Measurements from ENCODE around the gene CNOT4. TPM values are rescaled to one million over a fixed set of nuclear protein-coding genes. Genes with fewer than 3 reads are reported as not detected.

The CNOT4 gene
- total and polyA plus RNA-seq, 2 of the 8 experiments (the other 6 are each of a cell fraction or from before 2014, with no cell fraction given) = 10.9 to 25.8 TPM

DNA sequence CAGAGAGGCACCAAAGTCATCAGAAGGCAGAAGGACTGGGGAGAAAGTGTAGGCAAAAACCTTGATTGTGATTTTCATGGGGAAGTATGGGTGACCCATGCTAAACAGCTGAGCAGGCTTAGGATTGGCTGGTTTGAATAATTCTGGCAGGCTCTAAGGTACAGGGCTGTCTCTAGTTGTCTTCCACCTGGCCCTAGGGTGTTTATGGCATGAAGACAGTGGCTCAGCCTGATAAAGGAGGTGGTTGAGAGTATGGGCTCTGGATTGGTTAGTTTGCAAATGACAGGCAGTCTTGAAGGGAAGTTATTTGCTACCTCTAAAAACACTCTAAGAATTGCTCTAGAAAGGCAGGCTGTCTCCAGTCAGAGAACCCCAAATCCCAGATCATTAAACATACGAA is 176.0 kb downstream of the CNOT4 start (continued):
- TF ChIP-seq, protein P1, sequence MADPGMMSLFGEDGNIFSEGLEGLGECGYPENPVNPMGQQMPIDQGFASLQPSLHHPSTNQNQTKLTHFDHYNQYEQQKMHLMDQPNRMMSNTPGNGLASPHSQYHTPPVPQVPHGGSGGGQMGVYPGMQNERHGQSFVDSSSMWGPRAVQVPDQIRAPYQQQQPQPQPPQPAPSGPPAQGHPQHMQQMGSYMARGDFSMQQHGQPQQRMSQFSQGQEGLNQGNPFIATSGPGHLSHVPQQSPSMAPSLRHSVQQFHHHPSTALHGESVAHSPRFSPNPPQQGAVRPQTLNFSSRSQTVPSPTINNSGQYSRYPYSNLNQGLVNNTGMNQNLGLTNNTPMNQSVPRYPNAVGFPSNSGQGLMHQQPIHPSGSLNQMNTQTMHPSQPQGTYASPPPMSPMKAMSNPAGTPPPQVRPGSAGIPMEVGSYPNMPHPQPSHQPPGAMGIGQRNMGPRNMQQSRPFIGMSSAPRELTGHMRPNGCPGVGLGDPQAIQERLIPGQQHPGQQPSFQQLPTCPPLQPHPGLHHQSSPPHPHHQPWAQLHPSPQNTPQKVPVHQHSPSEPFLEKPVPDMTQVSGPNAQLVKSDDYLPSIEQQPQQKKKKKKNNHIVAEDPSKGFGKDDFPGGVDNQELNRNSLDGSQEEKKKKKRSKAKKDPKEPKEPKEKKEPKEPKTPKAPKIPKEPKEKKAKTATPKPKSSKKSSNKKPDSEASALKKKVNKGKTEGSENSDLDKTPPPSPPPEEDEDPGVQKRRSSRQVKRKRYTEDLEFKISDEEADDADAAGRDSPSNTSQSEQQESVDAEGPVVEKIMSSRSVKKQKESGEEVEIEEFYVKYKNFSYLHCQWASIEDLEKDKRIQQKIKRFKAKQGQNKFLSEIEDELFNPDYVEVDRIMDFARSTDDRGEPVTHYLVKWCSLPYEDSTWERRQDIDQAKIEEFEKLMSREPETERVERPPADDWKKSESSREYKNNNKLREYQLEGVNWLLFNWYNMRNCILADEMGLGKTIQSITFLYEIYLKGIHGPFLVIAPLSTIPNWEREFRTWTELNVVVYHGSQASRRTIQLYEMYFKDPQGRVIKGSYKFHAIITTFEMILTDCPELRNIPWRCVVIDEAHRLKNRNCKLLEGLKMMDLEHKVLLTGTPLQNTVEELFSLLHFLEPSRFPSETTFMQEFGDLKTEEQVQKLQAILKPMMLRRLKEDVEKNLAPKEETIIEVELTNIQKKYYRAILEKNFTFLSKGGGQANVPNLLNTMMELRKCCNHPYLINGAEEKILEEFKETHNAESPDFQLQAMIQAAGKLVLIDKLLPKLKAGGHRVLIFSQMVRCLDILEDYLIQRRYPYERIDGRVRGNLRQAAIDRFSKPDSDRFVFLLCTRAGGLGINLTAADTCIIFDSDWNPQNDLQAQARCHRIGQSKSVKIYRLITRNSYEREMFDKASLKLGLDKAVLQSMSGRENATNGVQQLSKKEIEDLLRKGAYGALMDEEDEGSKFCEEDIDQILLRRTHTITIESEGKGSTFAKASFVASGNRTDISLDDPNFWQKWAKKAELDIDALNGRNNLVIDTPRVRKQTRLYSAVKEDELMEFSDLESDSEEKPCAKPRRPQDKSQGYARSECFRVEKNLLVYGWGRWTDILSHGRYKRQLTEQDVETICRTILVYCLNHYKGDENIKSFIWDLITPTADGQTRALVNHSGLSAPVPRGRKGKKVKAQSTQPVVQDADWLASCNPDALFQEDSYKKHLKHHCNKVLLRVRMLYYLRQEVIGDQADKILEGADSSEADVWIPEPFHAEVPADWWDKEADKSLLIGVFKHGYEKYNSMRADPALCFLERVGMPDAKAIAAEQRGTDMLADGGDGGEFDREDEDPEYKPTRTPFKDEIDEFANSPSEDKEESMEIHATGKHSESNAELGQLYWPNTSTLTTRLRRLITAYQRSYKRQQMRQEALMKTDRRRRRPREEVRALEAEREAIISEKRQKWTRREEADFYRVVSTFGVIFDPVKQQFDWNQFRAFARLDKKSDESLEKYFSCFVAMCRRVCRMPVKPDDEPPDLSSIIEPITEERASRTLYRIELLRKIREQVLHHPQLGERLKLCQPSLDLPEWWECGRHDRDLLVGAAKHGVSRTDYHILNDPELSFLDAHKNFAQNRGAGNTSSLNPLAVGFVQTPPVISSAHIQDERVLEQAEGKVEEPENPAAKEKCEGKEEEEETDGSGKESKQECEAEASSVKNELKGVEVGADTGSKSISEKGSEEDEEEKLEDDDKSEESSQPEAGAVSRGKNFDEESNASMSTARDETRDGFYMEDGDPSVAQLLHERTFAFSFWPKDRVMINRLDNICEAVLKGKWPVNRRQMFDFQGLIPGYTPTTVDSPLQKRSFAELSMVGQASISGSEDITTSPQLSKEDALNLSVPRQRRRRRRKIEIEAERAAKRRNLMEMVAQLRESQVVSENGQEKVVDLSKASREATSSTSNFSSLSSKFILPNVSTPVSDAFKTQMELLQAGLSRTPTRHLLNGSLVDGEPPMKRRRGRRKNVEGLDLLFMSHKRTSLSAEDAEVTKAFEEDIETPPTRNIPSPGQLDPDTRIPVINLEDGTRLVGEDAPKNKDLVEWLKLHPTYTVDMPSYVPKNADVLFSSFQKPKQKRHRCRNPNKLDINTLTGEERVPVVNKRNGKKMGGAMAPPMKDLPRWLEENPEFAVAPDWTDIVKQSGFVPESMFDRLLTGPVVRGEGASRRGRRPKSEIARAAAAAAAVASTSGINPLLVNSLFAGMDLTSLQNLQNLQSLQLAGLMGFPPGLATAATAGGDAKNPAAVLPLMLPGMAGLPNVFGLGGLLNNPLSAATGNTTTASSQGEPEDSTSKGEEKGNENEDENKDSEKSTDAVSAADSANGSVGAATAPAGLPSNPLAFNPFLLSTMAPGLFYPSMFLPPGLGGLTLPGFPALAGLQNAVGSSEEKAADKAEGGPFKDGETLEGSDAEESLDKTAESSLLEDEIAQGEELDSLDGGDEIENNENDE (IDR thresholded peaks at IDR 0.05; ENCODE audit: insufficient replicate concordance, low read length) = no peak
- no peak for TF ChIP-seq MAFK (IDR thresholded peaks at IDR 0.05; ENCODE audit: low read depth, low read length)
- no peak for TF ChIP-seq SUZ12 (IDR thresholded peaks at IDR 0.05; ENCODE audit: low read length)
- TF ChIP-seq TCF12 (IDR thresholded peaks at IDR 0.05; ENCODE audit: low read depth, low read length) = no peak
- TF ChIP-seq RBBP5 (IDR thresholded peaks at IDR 0.05; ENCODE audit: borderline replicate concordance, low read depth, low read length) = no peak
- no peak for TF ChIP-seq HDAC2 (IDR thresholded peaks at IDR 0.05; ENCODE audit: borderline replicate concordance in 1 of 2, low read depth in 2 of 2, low read length in 2 of 2)
- TF ChIP-seq KDM5A (IDR thresholded peaks at IDR 0.05; ENCODE audit: low read length) = no peak
- no peak for TF ChIP-seq TBP (IDR thresholded peaks at IDR 0.05; ENCODE audit: low read depth, low read length)
- no peak for TF ChIP-seq POLR2AphosphoS5 (IDR thresholded peaks at IDR 0.05; ENCODE audit: low read depth, low read length)
- no peak for TF ChIP-seq EP300 (IDR thresholded peaks at IDR 0.05; ENCODE audit: borderline replicate concordance in 1 of 2, low read depth in 2 of 2, low read length in 2 of 2)
- no peak for TF ChIP-seq USF2 (IDR thresholded peaks at IDR 0.05; ENCODE audit: low read length)
